HG02938 (cell line): Measurements from ENCODE around the gene TTLL6.

Experiments
- ATAC-seq: cut with Tn5 transposase; IDR thresholded peaks from one replicate; pipeline ENCODE4 v1.9.1; 2021; ENCODE audit warnings: mild to moderate bottlenecking, moderate library complexity; ENCODE audit not compliant: unreplicated experiment

TTLL6 gene

GRCh38 chr17:48761114-48761513 lies 55.9 kb downstream of the TTLL6 start:
- ATAC-seq = no peak

GRCh38 chr17:48760411-48760810 lies 56.6 kb downstream of the TTLL6 start:
- ATAC-seq = no peak

DNA sequence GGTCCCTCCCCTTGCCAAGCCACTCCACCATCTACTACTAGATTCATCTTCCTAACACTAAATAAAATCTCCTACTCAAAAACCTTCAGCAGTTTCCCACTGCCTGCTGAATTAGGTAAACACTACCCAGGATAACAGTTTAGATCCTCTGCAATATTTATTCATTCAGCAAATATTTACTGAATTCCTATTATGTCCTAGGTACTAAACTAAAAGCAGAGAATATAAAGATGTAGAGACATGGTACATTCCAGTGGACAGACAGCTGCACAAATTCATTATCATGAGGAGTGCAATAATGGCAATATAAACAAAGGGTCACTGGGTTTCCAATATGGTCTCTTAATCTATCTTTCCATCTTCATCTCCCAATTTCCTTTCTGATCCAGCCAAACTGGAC lies 57.7 kb downstream of the TTLL6 start:
- ATAC-seq = no peak

- no peak for ATAC-seq
Measured at GRCh38 chr17:48757524-48757961, 59.5 kb downstream of the TTLL6 start.

DNA sequence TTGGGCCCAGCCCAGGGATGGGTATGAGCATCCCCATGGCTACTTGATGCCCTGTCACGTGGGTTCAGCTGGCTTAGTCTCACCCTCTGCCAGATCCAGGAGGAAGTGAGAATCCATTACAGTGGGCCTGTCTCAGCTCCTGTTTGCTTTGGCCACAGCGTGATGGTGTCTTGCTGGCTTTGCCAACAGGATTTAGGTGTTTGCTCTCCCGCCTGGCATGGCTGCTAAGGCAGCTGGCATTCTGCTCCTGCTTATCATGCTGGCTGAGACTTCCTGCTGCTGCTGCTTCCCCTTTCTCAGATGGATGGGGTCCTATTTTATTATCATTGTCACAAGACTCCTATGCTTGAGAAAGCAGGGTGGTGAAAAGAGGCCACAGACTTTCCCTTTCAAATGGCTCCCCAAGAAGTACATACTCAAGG lies 60.2 kb downstream of the TTLL6 start:
- no peak for ATAC-seq

DNA sequence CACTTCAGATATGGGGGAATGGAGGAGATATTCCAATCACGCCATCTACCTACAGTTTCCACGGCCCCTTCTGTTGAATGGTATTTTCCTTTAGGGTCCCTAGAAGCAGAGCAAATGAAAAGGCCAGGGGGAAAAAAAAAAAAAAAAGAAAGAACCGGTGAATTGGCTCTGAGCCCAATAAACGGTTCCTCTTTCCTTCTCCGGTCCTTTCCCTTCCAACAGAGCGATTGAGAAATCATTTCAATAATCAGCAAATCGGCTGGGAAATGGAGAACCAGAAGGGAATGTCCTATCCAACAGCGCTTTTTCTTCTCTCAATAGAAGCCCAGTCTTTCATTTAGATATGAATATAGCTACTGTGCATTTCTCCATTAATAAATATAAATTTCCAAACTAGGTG lies 61.7 kb downstream of the TTLL6 start:
- no peak for ATAC-seq

GRCh38 chr17:48754500-48755261 lies 62.3 kb downstream of the TTLL6 start:
- ATAC-seq = no peak

DNA sequence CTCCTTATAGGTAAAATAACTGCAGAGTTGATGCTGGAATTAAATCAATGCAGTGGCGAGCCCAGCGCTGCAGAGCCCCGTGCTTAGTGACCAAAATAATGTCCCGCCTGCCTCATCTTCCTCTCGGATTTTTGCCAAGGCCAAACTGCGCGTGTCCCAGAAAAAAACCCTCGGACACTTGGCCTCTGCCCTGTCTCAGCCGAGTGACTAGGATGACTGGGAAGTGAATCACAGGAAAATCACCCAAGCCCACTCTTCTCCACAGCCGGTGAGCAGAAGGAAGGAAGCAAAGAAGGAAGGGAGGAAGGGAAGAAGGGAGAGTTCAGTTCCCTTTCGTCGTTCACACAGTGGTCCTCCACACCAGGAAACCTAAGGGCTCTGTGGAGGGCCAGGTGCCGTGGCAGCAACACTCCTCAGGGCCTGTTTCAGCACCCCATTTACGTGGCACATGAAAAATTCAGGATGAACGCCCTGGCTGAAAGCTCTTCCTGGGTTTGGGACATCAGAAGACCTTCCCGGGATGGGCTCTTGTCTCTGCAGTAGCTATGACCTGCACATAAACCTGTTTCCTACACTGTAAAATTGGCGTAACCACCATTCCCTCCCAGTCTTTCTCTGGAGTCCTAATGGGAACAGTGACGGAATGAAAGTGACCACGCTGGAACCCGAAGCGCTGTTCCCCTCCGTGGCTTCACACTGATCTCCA lies 63.1 kb downstream of the TTLL6 start:
- ATAC-seq = no peak

GRCh38 chr17:48752399-48753288 lies 64.4 kb downstream of the TTLL6 start:
- ATAC-seq = no peak

- no peak for ATAC-seq
Measured at GRCh38 chr17:48751733-48752398, 65.2 kb downstream of the TTLL6 start.

- no peak for ATAC-seq
Measured at GRCh38 chr17:48751172-48751571, 65.9 kb downstream of the TTLL6 start.

DNA sequence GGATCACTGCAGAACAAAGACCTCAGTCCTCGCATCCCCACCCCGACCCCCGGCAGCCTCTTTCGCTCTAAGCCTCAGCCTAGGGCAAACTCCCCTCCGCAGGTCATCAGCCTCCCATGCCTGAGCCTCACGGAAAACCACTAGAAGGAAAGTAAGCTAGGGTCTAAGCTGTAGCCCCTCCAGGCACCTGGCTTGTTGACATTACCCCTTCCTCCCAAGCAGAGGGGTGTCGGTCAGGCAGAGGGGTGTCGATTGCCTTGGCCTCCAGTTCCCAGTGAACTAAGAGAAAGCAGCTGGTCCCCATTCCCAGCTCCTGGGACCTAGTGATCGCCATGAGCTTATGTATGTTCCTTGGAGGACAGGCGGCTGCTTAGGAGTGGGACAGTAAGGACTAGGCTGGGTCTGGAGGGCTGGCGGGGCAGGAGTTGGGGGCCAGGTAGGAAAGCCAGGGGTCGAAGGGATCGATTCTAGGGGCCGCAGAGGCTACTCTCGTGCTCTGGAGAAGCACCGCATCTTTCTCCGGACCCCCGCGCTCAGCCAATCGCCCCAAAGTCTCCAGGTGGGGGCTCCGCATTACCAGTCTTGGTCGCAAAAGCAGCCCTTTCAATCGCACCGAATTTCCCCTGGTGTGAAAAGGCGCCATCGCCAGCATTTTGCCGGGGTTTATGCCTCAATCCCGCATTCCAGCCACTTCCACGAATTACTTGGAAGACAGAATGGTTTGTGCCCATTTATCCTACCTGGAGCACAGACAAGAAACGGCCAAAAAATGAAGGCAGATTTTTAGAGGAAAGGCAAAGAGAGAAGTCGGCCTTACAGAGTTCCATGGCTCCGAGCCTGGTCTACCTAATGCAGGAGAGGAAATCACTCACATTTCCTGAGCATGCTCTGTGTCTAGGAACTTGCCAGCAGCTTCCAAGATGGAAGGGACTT lies 67.1 kb downstream of the TTLL6 start:
- no peak for ATAC-seq

DNA sequence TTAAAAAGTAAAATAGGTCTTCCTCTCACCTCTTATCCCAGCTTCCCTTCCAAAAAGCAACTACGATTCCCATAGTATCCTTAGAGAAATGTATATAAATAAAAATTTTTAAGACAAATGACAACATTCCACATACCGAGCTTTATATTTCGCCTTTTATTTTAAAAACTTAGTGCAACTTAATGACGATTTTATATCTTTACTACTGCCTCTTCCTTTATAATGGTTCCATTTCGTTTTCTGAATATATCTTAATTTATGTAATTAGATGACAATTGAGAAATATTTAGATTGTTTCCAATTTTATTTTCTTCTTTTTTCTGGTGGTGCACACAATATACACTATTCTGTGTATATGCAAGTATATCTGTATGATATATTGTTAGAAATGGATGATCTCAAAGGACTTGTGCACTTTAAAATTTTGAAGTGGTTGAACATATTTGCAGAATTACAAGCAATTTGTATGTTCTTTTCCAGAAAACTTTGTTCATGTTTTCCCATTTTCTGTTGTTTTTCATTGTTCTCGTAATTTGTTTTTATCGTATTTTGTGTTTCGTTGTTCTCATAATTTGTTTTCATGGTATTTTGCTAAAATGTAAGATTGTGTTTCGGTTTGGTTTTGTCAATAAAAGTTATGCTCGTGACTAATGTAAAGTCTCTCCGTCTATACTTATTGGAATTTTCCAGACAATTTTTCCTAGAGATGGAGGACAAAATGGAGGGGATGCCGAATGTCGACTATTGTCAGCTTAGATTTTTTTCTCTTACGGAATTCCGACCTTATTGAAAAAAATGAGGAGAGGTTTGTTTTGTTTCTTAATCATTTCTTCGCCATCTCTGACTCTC lies 68.1 kb downstream of the TTLL6 start:
- ATAC-seq = no peak

DNA sequence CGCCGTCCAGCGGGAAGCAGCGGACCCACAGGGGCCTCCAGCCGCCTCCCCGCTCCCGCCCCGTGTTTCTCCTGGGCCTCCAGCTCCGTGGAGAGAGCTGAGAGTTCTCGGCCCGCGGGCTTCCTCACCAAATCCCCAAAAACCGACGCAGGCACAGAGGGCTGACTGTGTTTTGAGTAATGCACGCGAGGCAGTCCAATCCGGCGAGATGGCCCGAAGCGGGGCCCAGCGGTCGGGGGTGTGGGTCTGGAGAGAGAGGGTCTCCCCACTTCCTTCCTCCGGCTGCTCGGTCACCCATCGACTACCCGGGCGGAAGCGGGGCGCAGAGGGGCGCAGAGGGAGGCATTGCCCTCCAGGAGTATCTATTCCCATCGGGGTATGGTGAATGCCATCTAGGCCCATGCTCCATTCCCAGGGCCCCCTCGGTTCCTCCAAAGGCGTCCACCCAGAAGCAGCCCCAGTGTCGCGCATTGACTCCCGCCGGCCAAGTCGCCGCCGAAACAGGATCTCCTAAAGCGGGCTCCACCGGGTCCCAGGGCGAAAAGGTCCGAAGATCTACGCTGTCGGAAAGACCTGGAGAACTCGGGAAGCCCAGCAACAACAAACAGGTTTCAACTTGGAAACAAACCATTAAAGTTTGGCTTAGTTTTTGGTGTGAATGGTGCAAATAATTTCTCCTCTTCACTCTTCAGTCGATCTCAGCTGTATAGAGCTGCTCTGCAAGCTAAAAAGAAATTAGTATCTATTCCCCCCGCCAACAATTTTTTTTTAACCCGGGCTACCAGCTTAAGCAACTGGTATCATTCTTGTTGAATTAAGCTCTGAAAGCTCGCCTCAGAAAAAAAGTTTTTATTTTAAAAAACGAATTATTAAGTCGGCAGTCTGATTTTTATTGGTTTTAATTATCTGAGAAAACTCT lies 69.3 kb downstream of the TTLL6 start:
- ATAC-seq = no peak

GRCh38 chr17:48746916-48747444 lies 70.0 kb downstream of the TTLL6 start:
- no peak for ATAC-seq

DNA sequence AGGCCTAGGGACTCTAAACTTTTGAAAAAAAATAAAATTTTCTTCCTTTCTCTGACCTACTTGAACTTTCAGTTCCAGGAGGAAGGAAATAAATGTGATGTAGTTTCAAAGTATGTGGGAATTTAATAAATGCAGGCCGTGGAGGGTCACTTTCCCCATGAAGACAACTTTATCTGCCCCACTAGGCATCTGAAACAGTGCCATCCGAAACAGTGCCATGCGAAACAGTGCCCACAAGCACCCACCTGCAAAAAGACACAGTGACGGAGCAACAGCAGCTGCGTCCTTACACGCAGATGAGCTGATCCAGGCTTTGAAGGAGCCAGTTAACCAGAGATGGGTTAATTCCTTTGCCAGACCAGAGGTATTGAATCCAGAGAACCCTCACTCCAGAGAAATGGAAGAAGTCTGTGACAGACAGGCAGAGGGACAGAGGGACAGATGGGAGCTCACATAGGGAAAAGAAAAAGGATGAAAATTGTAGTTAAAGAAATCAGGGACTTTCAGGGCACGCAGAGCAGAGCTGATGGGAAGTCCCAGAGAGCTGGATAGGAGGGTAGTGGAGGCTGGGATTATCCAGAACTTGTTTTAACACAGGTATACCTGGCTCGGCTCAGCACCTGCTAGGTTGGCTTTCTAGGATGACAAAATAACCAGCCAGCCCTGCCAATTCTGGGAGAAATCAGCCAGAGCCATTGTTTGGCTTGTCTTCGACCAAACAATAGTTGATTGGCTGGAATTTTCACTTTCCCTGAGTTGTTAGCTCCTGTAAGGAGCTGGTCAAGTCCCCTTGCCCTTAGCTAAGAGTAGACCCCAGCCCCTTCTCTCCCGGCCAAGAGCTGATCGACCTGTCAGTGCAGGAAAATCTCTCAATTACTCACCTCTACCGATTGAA lies 71.4 kb downstream of the TTLL6 start:
- ATAC-seq = no peak

DNA sequence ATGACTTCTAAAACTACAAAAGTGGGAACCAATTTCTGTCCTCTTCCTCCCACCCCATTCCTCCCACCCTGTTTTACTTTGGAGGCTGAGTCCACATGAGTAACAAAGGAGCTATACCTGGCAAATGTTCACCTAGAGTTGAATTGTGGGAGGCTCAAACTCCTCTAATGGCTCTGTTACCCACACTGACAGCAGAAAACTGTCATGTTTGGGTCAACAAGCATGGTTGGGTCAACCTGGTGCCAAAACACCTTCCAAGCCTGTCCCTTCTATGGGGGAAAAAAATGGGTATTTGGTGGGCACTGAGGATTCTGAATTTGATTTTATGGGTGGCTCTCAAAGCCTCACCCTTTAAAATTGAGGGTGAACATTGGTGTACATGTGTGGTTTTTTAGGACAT lies 76.5 kb downstream of the TTLL6 start:
- ATAC-seq = no peak
